PC-3 (cell line): ENCODE measurements around the gene CD180. TPM values are rescaled to one million over a fixed set of nuclear protein-coding genes. Genes with fewer than 3 reads are reported as not detected.

Experiments used
- ATAC-seq: fragments of 200-7000 bp; cut with Tn5 transposase; 2 replicates; pipeline ENCODE4 v1.9.1; 2020; ENCODE audit warnings: mild to moderate bottlenecking, moderate library complexity
- BruUV-seq: library from RNA; stranded (reverse); fragments of 400-500 nt; replicated peaks from 2 replicates; lab custom pipeline; 2021; lab: Mats Ljungman, UMichigan
- CTCF ChIA-PET: fragments of 300-600 bp; sonication (Branson Sonifier 250); formaldehyde crosslinking; loops from one replicate; lab custom pipeline; 2022; ENCODE audit warnings: antibody characterized with exemption; lab: Charles Lee
- POLR2A ChIA-PET: fragments of 300-600 bp; sonication (Branson Sonifier 250); formaldehyde crosslinking; loops from one replicate; lab custom pipeline; 2022; ENCODE audit warnings: antibody characterized with exemption; ENCODE audit not compliant: unreplicated experiment; lab: Charles Lee
- DNase-seq: peaks from one replicate; pipeline ENCODE4 v3.0.0-alpha.2; 2015
- H2AFZ ChIP-seq: fragments of 300-600 bp; sonication (generic); 2 replicates; pipeline ENCODE4 v1.6.0; 2016; ENCODE audit warnings: antibody characterized with exemption, low read length
- H3F3A ChIP-seq: fragments of 300-600 bp; sonication (generic); one replicate; pipeline ENCODE4 v1.6.0; 2017; ENCODE audit warnings: antibody characterized with exemption, low read length, control low read depth, mild to moderate bottlenecking; ENCODE audit not compliant: unreplicated experiment
- H3K27ac ChIP-seq: fragments of 300-600 bp; sonication (generic); 2 replicates; pipeline ENCODE4 v1.5.1; 2016; ENCODE audit warnings: mild to moderate bottlenecking, low read length
- H3K27me3 ChIP-seq: fragments of 300-600 bp; sonication (generic); 2 replicates; pipeline ENCODE4 v1.6.1; 2016; ENCODE audit warnings: low read length, mixed read lengths
- H3K36me3 ChIP-seq: fragments of 300-600 bp; sonication (generic); 2 replicates; pipeline ENCODE4 v1.6.1; 2016; ENCODE audit warnings: low read depth, mixed run types, low read length, mixed read lengths
- H3K4me1 ChIP-seq: fragments of 300-600 bp; sonication (generic); 2 replicates; pipeline ENCODE4 v1.5.1; 2016; ENCODE audit warnings: low read length; ENCODE audit not compliant: insufficient read depth
- H3K4me2 ChIP-seq: fragments of 300-600 bp; sonication (generic); 2 replicates; pipeline ENCODE4 v1.6.0; 2016; ENCODE audit warnings: low read length
- H3K4me3 ChIP-seq: fragments of 300-600 bp; sonication (generic); 2 replicates; pipeline ENCODE4 v1.5.1; 2016; ENCODE audit warnings: mild to moderate bottlenecking, low read length, mixed read lengths
- H3K79me2 ChIP-seq: fragments of 300-600 bp; sonication (generic); 2 replicates; pipeline ENCODE4 v1.6.1; 2017; ENCODE audit warnings: low read length, mixed read lengths
- H3K9ac ChIP-seq: fragments of 300-600 bp; sonication (generic); 2 replicates; pipeline ENCODE4 v1.6.0; 2016; ENCODE audit warnings: mild to moderate bottlenecking, low read length
- H3K9me2 ChIP-seq: fragments of 300-600 bp; sonication (generic); replicated peaks from 2 replicates; pipeline ENCODE4 v1.6.1; 2016; ENCODE audit warnings: mixed run types, low read length, mixed read lengths
- H3K9me3 ChIP-seq: fragments of 300-600 bp; sonication (generic); 2 replicates; pipeline ENCODE4 v1.6.1; 2016; ENCODE audit warnings: low read length, mixed read lengths
- H4K20me1 ChIP-seq: fragments of 300-600 bp; sonication (generic); 2 replicates; pipeline ENCODE4 v1.6.1; 2016; ENCODE audit warnings: low read length, mixed read lengths
- CTCF ChIP-seq: fragments of 300-600 bp; sonication (generic); conservative IDR thresholded peaks from 2 replicates; pipeline ENCODE4 v1.5.1; 2017; ENCODE audit warnings: antibody characterized with exemption, low read depth, mild to moderate bottlenecking, low read length
- EZH2 ChIP-seq: fragments of 300-600 bp; sonication (generic); IDR thresholded peaks from one replicate; pipeline ENCODE4 v1.6.1; 2017; ENCODE audit warnings: antibody characterized with exemption, mild to moderate bottlenecking, low read length; ENCODE audit not compliant: unreplicated experiment
- EZH2phosphoT487 ChIP-seq: fragments of 300-600 bp; sonication (generic); IDR thresholded peaks from 2 replicates; pipeline ENCODE4 v1.6.1; 2018; ENCODE audit warnings: mild to moderate bottlenecking, antibody characterized with exemption, low read length, borderline replicate concordance
- intact Hi-C: fragments of 100-400 bp; cut with micrococcal nuclease; formaldehyde crosslinking; loops from 2 replicates; pipeline ENCODE4 v1.9.0; 2023
- total RNA-seq: library from RNA; depleted of rRNA; stranded (reverse); fragments of >200 nt; gene quantifications from 2 replicates; pipeline ENCODE4 v1.2.3, GENCODE V29; 2014

The CD180 gene
- total RNA-seq, 1 experiment from 2014 or later = not detected

GRCh38 chr5:67208403-67208802 is 11.8 kb upstream of the CD180 start:
- Histone ChIP-seq H3K27me3 (no peaks in the 10 kb centered on the region), H4K20me1 (no peaks in the 10 kb centered on the region), H3K79me2 (no peaks in the 10 kb centered on the region), H2AFZ (0 out of 2 replicates have a peak overlapping the region, but pooled peaks have one; percentile 30), H3K4me1 (peaks cover 48% of the 10 kb centered on the region), H3F3A (peaks cover 9% of the 10 kb centered on the region), H3K27ac (peak overlapping the region; percentile 87), H3K9me2 (no peaks in the 10 kb centered on the region), H3K4me2 (no peak overlapping the region), H3K36me3 (no peaks in the 10 kb centered on the region), H3K4me3 (no peak overlapping the region), H3K9me3 (no peaks in the 10 kb centered on the region), H3K9ac (no peak overlapping the region)
- TF ChIP-seq EZH2phosphoT487 (no peak), CTCF (no peak), EZH2 (no peak)
- intact Hi-C loops = loop anchor here (5.0 kb wide), 1 partner anchor 401 kb away; no protein-coding TSS in a partner anchor
- POLR2A ChIA-PET = no interaction called here
- BruUV-seq = no TSS peak
- CTCF ChIA-PET = interaction anchor here (1.6 kb wide), 1 partner anchor 47 kb away, joined by 7 read pairs; no protein-coding TSS in a partner anchor
- no peak for ATAC-seq
- DNase-seq = no peak

GRCh38 chr5:67206929-67207328 is 10.3 kb upstream of the CD180 start:
- Histone ChIP-seq H4K20me1 (no peaks in the 10 kb centered on the region), H3K27ac (peak overlapping the region; percentile 92), H3K9ac (no peak overlapping the region), H3K36me3 (no peaks in the 10 kb centered on the region), H3K4me3 (no peak overlapping the region), H3K4me2 (peak overlapping the region; percentile 50; the same call in 1 of the 2 replicates), H2AFZ (no peak overlapping the region), H3K9me2 (no peaks in the 10 kb centered on the region), H3K79me2 (no peaks in the 10 kb centered on the region), H3K27me3 (no peaks in the 10 kb centered on the region), H3F3A (peaks cover 9% of the 10 kb centered on the region), H3K9me3 (no peaks in the 10 kb centered on the region), H3K4me1 (peaks cover 43% of the 10 kb centered on the region)
- CTCF ChIA-PET = interaction anchor here (0.7 to 1.1 kb wide), 3 partner anchors 46 to 56 kb away, joined by 3 read pairs; no protein-coding TSS in a partner anchor
- DNase-seq (peak; percentile 97), ATAC-seq (peak; percentile 88)
- no TSS peak for BruUV-seq
- TF ChIP-seq EZH2 = no peak
- intact Hi-C loops = loop anchor here (1.0 to 5.0 kb wide), 3 partner anchors 46 to 400 kb away; no protein-coding TSS in a partner anchor
- POLR2A ChIA-PET = no interaction called here

GRCh38 chr5:67206461-67206860 is 9.9 kb upstream of the CD180 start:
- POLR2A ChIA-PET = no interaction called here
- no peaks in the 10 kb centered on the region for H3K79me2 ChIP-seq
- H3K9me2 ChIP-seq = no peaks in the 10 kb centered on the region
- no peak for DNase-seq
- no TSS peak for BruUV-seq
- ATAC-seq = no peak
- H3K9me3 ChIP-seq = no peaks in the 10 kb centered on the region
- H3K27me3 ChIP-seq = no peaks in the 10 kb centered on the region
- peak overlapping the region; percentile 50 for H3K4me2 ChIP-seq
- no peaks in the 10 kb centered on the region for H3K36me3 ChIP-seq
- H3K4me3 ChIP-seq = no peak overlapping the region
- no peak overlapping the region for H2AFZ ChIP-seq
- H3K9ac ChIP-seq = peak overlapping the region; percentile 42
- peaks cover 39% of the 10 kb centered on the region for H3K4me1 ChIP-seq
- no peaks in the 10 kb centered on the region for H4K20me1 ChIP-seq
- CTCF ChIA-PET = interaction anchor here (0.7 to 1.1 kb wide), 2 partner anchors 46 to 56 kb away, joined by 3 read pairs; no protein-coding TSS in a partner anchor
- peaks cover 9% of the 10 kb centered on the region for H3F3A ChIP-seq
- H3K27ac ChIP-seq = peak overlapping the region; percentile 92
- TF ChIP-seq EZH2 (no peak), EZH2phosphoT487 (no peak), CTCF (no peak)
- intact Hi-C loops = loop anchor here (2.0 to 5.0 kb wide), 2 partner anchors 202 to 399 kb away; no protein-coding TSS in a partner anchor
